ENCODE data around the gene NEK11.

DNA sequence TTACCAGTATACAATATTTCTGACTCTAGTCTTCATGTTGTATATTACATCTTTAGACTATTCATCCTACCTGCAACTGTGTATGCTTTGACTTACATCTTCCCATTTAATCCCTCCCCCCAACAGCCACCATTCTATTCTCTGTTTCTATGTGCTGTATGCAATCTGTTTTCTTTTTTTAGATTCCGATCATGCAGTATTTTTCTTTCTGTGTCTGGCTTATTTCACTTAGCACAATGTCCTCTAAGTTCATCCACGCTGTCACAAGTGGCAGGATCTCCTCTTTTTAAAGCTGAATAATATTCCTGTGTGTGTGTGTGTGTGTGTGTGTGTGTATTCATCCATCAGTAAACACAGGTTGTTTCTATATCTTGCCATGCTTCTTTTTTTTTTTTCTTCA lies 288.5 kb downstream of the NEK11 start:
- TF ChIP-seq YY1 (IDR thresholded peaks at IDR 0.05; ENCODE audit: insufficient read depth, insufficient read length) = no peak
- TF ChIP-seq ZNF274 (IDR thresholded peaks at IDR 0.05; ENCODE audit: low read depth, low read length) = no peak

Measured in NT2/D1 (cell line).